Prostate gland (tissue), 2 donors: ENCODE measurements around the gene HTR3D. TPM values are rescaled to one million over a fixed set of nuclear protein-coding genes. Genes with fewer than 3 reads are reported as not detected.
"Not testable (repeated sequence)": the region's sequence is repeated elsewhere in the genome, so short reads cannot be mapped to it uniquely, and the experiment has no call there.

Source experiments
- DNase-seq: peaks from one replicate; pipeline ENCODE4 v3.0.0-alpha.2; 2019; ENCODE audit warnings: low spot score
- H3K27ac ChIP-seq, 2 donors: fragments of 200-600 bp; sonication (generic); 2 replicates each; pipeline ENCODE4 v1.5.1; 2017 to 2019
- H3K27me3 ChIP-seq: fragments of 200-600 bp; sonication (generic); replicated peaks from 2 replicates; pipeline ENCODE4 v1.5.1; 2019; ENCODE audit not compliant: insufficient read depth
- H3K36me3 ChIP-seq, 2 donors: fragments of 200-600 bp; sonication (generic); 1 replicate in 1 of 2; 2 replicates in 1 of 2; pipeline versions ENCODE4 v1.5.1 to v1.8.1; 2017 to 2019
- H3K4me1 ChIP-seq: fragments of 200-600 bp; sonication (generic); replicated peaks from 2 replicates; pipeline ENCODE4 v1.5.1; 2019
- H3K4me3 ChIP-seq, 2 donors: fragments of 200-600 bp; sonication (generic); 2 replicates each; pipeline ENCODE4 v1.5.1; 2017 to 2019
- H3K9me3 ChIP-seq: fragments of 200-600 bp; sonication (generic); 2 replicates; pipeline ENCODE4 v1.5.1; 2017
- CTCF ChIP-seq, 4 experiments: fragments of 200-600 bp in 2 of 4; fragments of 450-650 bp in 2 of 4; sonication (generic) in 2 of 4; IDR thresholded peaks; 1 replicate in 3 of 4; 2 replicates in 1 of 4; pipeline ENCODE4 v1.5.1; 2016 to 2019; ENCODE audit warnings: antibody characterized with exemption in 4 of 4, mild to moderate bottlenecking in 2 of 4, moderate library complexity in 2 of 4
- POLR2A ChIP-seq: fragments of 450-650 bp; IDR thresholded peaks from one replicate; pipeline ENCODE4 v1.6.1; 2016; ENCODE audit warnings: antibody characterized with exemption, mild to moderate bottlenecking
- POLR2AphosphoS5 ChIP-seq: sonication (generic); formaldehyde crosslinking; IDR thresholded peaks from one replicate; pipeline ENCODE4 v1.6.1; 2017; ENCODE audit warnings: antibody characterized with exemption
- WGBS: methylation state at CpG from one replicate; pipeline ENCODE4 v1.1.5; 2018; 5-methylcytosine and 5-hydroxymethylcytosine counted together
- intact Hi-C: fragments of 100-400 bp; cut with DNase I; formaldehyde crosslinking; loops from one replicate; pipeline ENCODE4 v1.14.2; 2022
- total RNA-seq, 2 donors: library from RNA; depleted of rRNA; stranded (reverse); fragments of >200 nt; gene quantifications; one replicate each; pipeline ENCODE4 v1.1.0, GENCODE V29; 2016

HTR3D gene
- total RNA-seq, 2 donors from 2014 or later = not detected

DNA sequence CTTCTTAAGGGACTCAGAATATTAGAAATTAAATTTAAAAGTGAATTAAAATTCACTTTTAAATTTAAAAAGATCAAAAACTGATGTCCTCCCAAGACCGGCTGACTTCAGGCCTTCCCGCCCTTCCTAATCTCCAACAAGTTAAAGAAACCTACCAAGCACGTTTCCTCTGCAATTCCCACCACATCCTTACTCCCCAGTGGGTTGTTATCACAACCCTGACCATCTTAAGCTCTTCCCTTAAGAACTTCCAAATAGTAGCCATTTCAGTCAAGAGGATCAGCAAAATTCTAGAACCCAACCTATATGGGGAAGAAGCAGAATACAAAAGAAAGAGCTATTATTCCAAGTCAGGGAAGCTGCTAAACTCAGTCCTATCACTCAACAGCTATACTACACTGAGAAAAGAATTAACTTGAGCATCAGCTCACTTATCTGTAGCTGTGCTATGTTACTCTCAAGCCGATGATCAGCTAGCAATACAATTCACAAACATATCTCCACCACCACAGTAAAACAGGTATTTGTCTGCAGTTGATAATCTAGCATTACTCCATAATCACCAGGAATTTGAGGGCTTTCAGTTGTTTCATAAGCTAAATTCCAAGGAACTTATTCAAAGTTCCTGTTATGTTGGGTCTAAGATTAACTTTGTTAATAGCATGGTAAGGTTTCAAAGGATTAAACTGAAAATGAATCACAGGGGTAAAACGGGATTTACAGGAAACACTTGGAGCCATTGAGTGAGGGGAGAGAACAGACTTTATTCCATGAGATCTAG is 28.2 kb upstream of the HTR3D start:
- peaks cover 4% of the 10 kb centered on the region for H3K4me1 ChIP-seq
- DNase-seq = no peak
- H3K36me3 ChIP-seq = no peaks in the 10 kb centered on the region
- TF ChIP-seq CTCF (IDR thresholded peaks at IDR 0.05) (no peak), POLR2AphosphoS5 (no peak), POLR2A (no peak)
- 87% methylated on average over 5 of the region's 5 CpGs for WGBS
- H3K4me3 ChIP-seq = no peak overlapping the region
- intact Hi-C loops = no loop called here
- H3K9me3 ChIP-seq = no peaks in the 10 kb centered on the region
- no peak overlapping the region for H3K27ac ChIP-seq
- H3K27me3 ChIP-seq = no peaks in the 10 kb centered on the region

- Histone ChIP-seq H3K4me1 (peaks cover 4% of the 10 kb centered on the region), H3K4me3 (no peak overlapping the region), H3K36me3 (no peaks in the 10 kb centered on the region), H3K27ac (no peak overlapping the region), H3K9me3 (no peaks in the 10 kb centered on the region), H3K27me3 (no peaks in the 10 kb centered on the region)
- 95% methylated on average over 2 of the region's 2 CpGs for WGBS
- TF ChIP-seq CTCF (IDR thresholded peaks at IDR 0.05) (no peak), POLR2A (no peak), POLR2AphosphoS5 (no peak)
- DNase-seq = no peak
- intact Hi-C loops = no loop called here
Observed at GRCh38 chr3:184004476-184004875, 27.1 kb upstream of the HTR3D start.

DNA sequence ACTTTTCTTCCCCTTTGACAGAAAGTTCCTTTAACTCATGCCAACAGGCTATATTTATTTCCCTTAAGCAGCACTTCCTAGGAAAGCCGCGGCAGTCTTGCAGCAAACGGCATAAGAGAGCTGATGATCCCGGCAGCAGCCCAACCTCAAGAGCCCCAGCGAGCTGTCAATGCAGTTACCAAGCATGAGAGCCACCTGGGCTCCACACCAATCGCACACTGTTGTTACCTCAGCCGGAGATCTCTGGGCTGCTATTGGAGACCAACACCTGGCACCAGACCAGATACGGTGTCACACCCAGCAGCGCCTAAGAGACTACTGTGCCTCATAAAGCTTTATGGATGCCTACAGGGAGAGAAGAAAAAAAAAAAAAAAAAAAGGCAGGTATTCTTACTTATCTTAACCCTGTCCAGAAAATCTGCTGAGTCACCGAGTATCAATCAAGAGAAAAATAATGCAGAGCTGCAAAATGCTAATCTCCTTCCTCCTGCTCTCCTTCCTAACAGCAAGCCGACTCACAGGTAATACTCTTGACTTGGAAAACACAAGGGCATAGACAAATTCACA is 25.5 kb upstream of the HTR3D start:
- 7% methylated on average over 11 of the region's 11 CpGs for WGBS
- DNase-seq = peak; percentile 93
- H3K4me1 ChIP-seq = peaks cover 4% of the 10 kb centered on the region
- H3K9me3 ChIP-seq = no peaks in the 10 kb centered on the region
- TF ChIP-seq POLR2A (no peak), POLR2AphosphoS5 (peak; percentile 85)
- no peaks in the 10 kb centered on the region for H3K27me3 ChIP-seq
- H3K4me3 ChIP-seq = no peak overlapping the region
- H3K36me3 ChIP-seq = no peaks in the 10 kb centered on the region
- intact Hi-C loops = no loop called here
- peak overlapping the region; percentile 10 to 46 for H3K27ac ChIP-seq

- H3K9me3 ChIP-seq, H3K36me3 ChIP-seq, H3K27ac ChIP-seq, DNase-seq, H3K4me3 ChIP-seq, H3K27me3 ChIP-seq, intact Hi-C loops, H3K4me1 ChIP-seq: not testable (repeated sequence)
- 70% methylated on average over 11 of the region's 11 CpGs for WGBS
Observed at GRCh38 chr3:184007143-184007813, 24.3 kb upstream of the HTR3D start.

DNA sequence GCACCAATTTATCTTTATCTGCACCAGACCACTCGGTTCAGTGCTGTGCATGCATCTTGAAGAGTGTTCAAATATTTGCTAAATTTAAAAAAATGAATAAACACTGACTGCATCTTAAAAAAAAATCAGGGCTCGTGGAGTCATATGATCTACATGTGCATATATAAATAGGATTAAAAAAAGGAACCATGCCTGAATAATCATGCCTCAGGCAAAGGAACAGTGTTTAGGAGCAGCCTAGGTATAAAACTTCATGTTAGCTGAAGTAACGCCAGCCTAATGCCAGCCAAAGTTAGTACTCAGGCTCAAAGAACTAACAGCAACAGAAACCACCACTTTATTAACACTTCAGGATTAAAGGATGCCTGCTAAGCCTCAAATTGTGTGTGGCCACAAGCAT is 23.4 kb upstream of the HTR3D start:
- intact Hi-C loops = no loop called here
- DNase-seq = no peak

More for the DNA sequence above, 23.4 kb upstream of the HTR3D start:
- no peak overlapping the region for H3K4me3 ChIP-seq
- TF ChIP-seq POLR2AphosphoS5 (no peak), CTCF (IDR thresholded peaks at IDR 0.05) (no peak), POLR2A (no peak)
- no peaks in the 10 kb centered on the region for H3K36me3 ChIP-seq
- H3K27ac ChIP-seq = no peak overlapping the region
- H3K4me1 ChIP-seq = peaks cover 4% of the 10 kb centered on the region
- H3K27me3 ChIP-seq = no peaks in the 10 kb centered on the region
- 27% methylated on average over 3 of the region's 3 CpGs for WGBS
- H3K9me3 ChIP-seq = no peaks in the 10 kb centered on the region
